ENCODE measurements around the gene SYNJ1.
"Not testable (repeated sequence)": the region's sequence is repeated elsewhere in the genome, so short reads cannot be mapped to it uniquely, and the experiment has no call there.

SYNJ1 gene

GRCh38 chr21:32641710-32642698 lies 85.8 kb downstream of the SYNJ1 start:
- peak in 9 of 42 donors; percentile 8 to 48 (median 34) for DNase-seq
- intact Hi-C loops (cut with DNase I): no loop called here

GRCh38 chr21:32626621-32627196 lies 101.1 kb downstream of the SYNJ1 start:
- no peak for DNase-seq
- intact Hi-C loops (cut with DNase I): no loop called here

GRCh38 chr21:32618218-32618617 lies 109.6 kb downstream of the SYNJ1 start:
- intact Hi-C loops (cut with DNase I); DNase-seq: not testable (repeated sequence)

GRCh38 chr21:32613436-32614043 lies 114.3 kb downstream of the SYNJ1 start:
- intact Hi-C loops (cut with DNase I): loop anchor here (5.0 kb wide), 1 partner anchor 114 kb away; the partner anchor contains the start of gene SYNJ1
- DNase-seq: no peak

- no peak for DNase-seq
- intact Hi-C loops (cut with DNase I): loop anchor here (5.0 kb wide), 1 partner anchor 114 kb away; the partner anchor contains the start of gene SYNJ1
These were observed 114.8 kb downstream of the SYNJ1 start for GRCh38 chr21:32612999-32613337.

GRCh38 chr21:32612075-32612998 lies 115.5 kb downstream of the SYNJ1 start, which contains the start of gene CFAP298:
TSS of gene CFAP298 (minus strand) at chr21:32612377. CDS start at chr21:32612243, 134 bp downstream.
- peak; percentile 81 to 95 (median 90) for DNase-seq
- intact Hi-C loops (cut with DNase I): loop anchor here (5.0 kb wide), 1 partner anchor 115 kb away; the partner anchor contains the start of gene SYNJ1

GRCh38 chr21:32611471-32611997 lies 116.3 kb downstream of the SYNJ1 start:
- DNase-seq: peak in 26 of 42 donors; percentile 4 to 55 (median 29)
- intact Hi-C loops (cut with DNase I): loop anchor here (5.0 kb wide), 1 partner anchor 116 kb away; the partner anchor contains the start of gene SYNJ1

- intact Hi-C loops (cut with DNase I): loop anchor here (5.0 kb wide), 1 partner anchor 116 kb away; the partner anchor contains the start of gene SYNJ1
- DNase-seq: not testable (repeated sequence)
These were observed 116.9 kb downstream of the SYNJ1 start for GRCh38 chr21:32610940-32611339.

- no peak for DNase-seq
- intact Hi-C loops (cut with DNase I): no loop called here
These were observed 119.0 kb downstream of the SYNJ1 start for GRCh38 chr21:32608851-32609250.

GRCh38 chr21:32605469-32605868 lies 122.3 kb downstream of the SYNJ1 start:
- intact Hi-C loops (cut with DNase I): no loop called here
- peak in 1 of 42 donors; percentile 14 for DNase-seq

GRCh38 chr21:32604464-32604863 lies 123.3 kb downstream of the SYNJ1 start:
- DNase-seq: peak in 1 of 42 donors; percentile 10
- intact Hi-C loops (cut with DNase I): loop anchor here (5.0 kb wide), 1 partner anchor 192 kb away; the partner anchor contains the start of gene EVA1C

GRCh38 chr21:32603131-32603530 lies 124.7 kb downstream of the SYNJ1 start:
- intact Hi-C loops (cut with DNase I): loop anchor here (5.0 kb wide), 1 partner anchor 191 kb away; the partner anchor contains the start of gene EVA1C

GRCh38 chr21:32602099-32602498 lies 125.7 kb downstream of the SYNJ1 start:
- intact Hi-C loops (cut with DNase I): loop anchor here (5.0 kb wide), 1 partner anchor 190 kb away; the partner anchor contains the start of gene EVA1C
- no peak for DNase-seq

More at GRCh38 chr21:32603131-32603530, 124.7 kb downstream of the SYNJ1 start:
- DNase-seq: no peak

- DNase-seq: no peak
- intact Hi-C loops (cut with DNase I): loop anchor here (5.0 kb wide), 1 partner anchor 197 kb away; no protein-coding TSS in a partner anchor
These were observed 128.3 kb downstream of the SYNJ1 start for GRCh38 chr21:32599526-32599925.

- intact Hi-C loops (cut with DNase I): loop anchor here (5.0 kb wide), 1 partner anchor 197 kb away; no protein-coding TSS in a partner anchor
These were observed 128.7 kb downstream of the SYNJ1 start for GRCh38 chr21:32599091-32599490.

GRCh38 chr21:32597205-32597604 lies 130.6 kb downstream of the SYNJ1 start:
- intact Hi-C loops (cut with DNase I): loop anchor here (5.0 kb wide), 1 partner anchor 195 kb away; no protein-coding TSS in a partner anchor
- DNase-seq: peak in 2 of 42 donors; percentile 29 to 48

More at GRCh38 chr21:32599091-32599490, 128.7 kb downstream of the SYNJ1 start:
- DNase-seq: no peak

- intact Hi-C loops (cut with DNase I): loop anchor here (5.0 kb wide), 1 partner anchor 193 kb away; no protein-coding TSS in a partner anchor
- no peak for DNase-seq
These were observed 132.4 kb downstream of the SYNJ1 start for GRCh38 chr21:32595431-32595830.
